ENCODE results near the gene C9orf50. TPM values are rescaled to one million over a fixed set of nuclear protein-coding genes. Genes with fewer than 3 reads are reported as not detected.

The C9orf50 gene
- total RNA-seq, 2 experiments from 2014 or later = not detected

- POLR2A ChIA-PET = interaction anchor here (0.6 to 0.8 kb wide), 2 partner anchors 42 to 97 kb away, joined by 3 to 4 read pairs; no protein-coding TSS in a partner anchor
- Mint-ChIP-seq H3K9me3 (ENCODE audit: insufficient read depth) (no peaks in the 10 kb centered on the region), H3K4me1 (ENCODE audit: low read depth) (peaks cover 95% of the 10 kb centered on the region), H3K36me3 (ENCODE audit: low read depth) (no peaks in the 10 kb centered on the region), H3K27me3 (ENCODE audit: low read depth) (no peaks in the 10 kb centered on the region), H3K4me3 (no peak overlapping the region), H3K27ac (peak overlapping the region; percentile 60)
- ATAC-seq (no peak), DNase-seq (peak; percentile 48)
- CTCF ChIA-PET = interaction anchor here (1.3 to 1.9 kb wide), 2 partner anchors 22 to 28 kb away, joined by 5 to 6 read pairs; no protein-coding TSS in a partner anchor
These were observed 38.0 kb downstream of the C9orf50 start for GRCh38 chr9:129582855-129583254.

GRCh38 chr9:129581505-129582189, 39.3 kb downstream of the C9orf50 start:
- DNase-seq (no peak), ATAC-seq (no peak)
- Mint-ChIP-seq H3K4me1 (ENCODE audit: low read depth) (peaks cover 91% of the 10 kb centered on the region), H3K9me3 (ENCODE audit: insufficient read depth) (no peaks in the 10 kb centered on the region), H3K36me3 (ENCODE audit: low read depth) (no peaks in the 10 kb centered on the region), H3K27me3 (ENCODE audit: low read depth) (no peaks in the 10 kb centered on the region), H3K27ac (peak overlapping the region; percentile 60), H3K4me3 (no peak overlapping the region)
- ChIA-PET POLR2A (no interaction called here), CTCF (interaction anchor here (1.1 to 2.0 kb wide), 5 partner anchors 11 to 443 kb away, joined by 3 to 8 read pairs (median 5); no protein-coding TSS in a partner anchor)

DNA sequence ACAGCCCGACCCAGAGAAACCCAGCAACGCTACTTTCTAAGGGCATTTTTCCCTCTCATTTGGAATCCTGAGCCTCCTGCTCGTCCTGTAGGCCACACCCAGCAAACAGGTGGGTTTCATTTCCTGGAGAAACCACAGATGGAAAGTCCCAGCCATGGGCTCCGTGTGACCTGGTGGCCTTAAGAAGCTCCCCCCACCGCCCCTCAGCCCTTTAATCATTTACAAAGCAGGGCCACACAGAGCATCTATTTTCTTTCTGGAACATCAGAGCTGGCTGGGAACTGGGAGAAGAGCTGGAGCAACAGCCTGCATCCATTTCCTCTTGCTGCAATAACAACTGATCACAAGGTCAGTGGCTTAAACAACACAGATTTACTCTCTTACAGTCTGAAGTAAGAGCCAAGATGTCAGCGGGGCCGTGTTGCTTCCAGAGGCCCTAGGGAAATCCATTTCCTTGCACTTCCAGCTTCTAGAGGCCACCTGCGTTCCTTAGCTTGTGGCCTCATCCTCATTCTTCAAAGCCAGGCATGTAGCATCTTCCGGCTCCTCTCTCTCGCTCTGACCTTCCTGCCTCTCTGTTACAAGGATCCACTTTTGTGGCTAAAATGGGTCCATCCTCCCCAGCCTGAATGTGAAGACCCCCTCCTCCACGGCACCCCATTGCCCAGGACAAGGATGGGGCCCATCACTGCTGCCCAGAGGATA, 40.5 kb downstream of the C9orf50 start:
- ChIA-PET POLR2A (interaction anchor here (1.0 to 1.7 kb wide), 3 partner anchors 16 to 97 kb away, joined by 3 to 5 read pairs (median 4); no protein-coding TSS in a partner anchor), CTCF (interaction anchor here (0.7 to 2.0 kb wide), 8 partner anchors 11 to 448 kb away, joined by 3 to 8 read pairs (median 4); no protein-coding TSS in a partner anchor)
- H3K36me3 Mint-ChIP-seq (ENCODE audit: low read depth) = no peaks in the 10 kb centered on the region
- ATAC-seq (peak; percentile 61), DNase-seq (peak; percentile 81)
- H3K4me1 Mint-ChIP-seq (ENCODE audit: low read depth) = peaks cover 81% of the 10 kb centered on the region
- peak overlapping the region; percentile 76 for H3K27ac Mint-ChIP-seq
- no peaks in the 10 kb centered on the region for H3K9me3 Mint-ChIP-seq (ENCODE audit: insufficient read depth)
- H3K27me3 Mint-ChIP-seq (ENCODE audit: low read depth) = peaks cover 4% of the 10 kb centered on the region
- peak overlapping the region; percentile 41 for H3K4me3 Mint-ChIP-seq

- H3K4me3 Mint-ChIP-seq = no peak overlapping the region
- no peak for DNase-seq
- no peaks in the 10 kb centered on the region for H3K36me3 Mint-ChIP-seq (ENCODE audit: low read depth)
- ChIA-PET POLR2A (interaction anchor here (1.0 to 1.7 kb wide), 3 partner anchors 17 to 96 kb away, joined by 3 to 5 read pairs (median 4); no protein-coding TSS in a partner anchor), CTCF (interaction anchor here (1.1 kb wide), 1 partner anchor 84 kb away, joined by 3 read pairs; no protein-coding TSS in a partner anchor)
- H3K9me3 Mint-ChIP-seq (ENCODE audit: insufficient read depth) = no peaks in the 10 kb centered on the region
- H3K27me3 Mint-ChIP-seq (ENCODE audit: low read depth) = peaks cover 4% of the 10 kb centered on the region
- H3K27ac Mint-ChIP-seq = peak overlapping the region; percentile 76
- peaks cover 71% of the 10 kb centered on the region for H3K4me1 Mint-ChIP-seq (ENCODE audit: low read depth)
- ATAC-seq = no peak
These were observed 41.6 kb downstream of the C9orf50 start for GRCh38 chr9:129579294-129579693.

DNA sequence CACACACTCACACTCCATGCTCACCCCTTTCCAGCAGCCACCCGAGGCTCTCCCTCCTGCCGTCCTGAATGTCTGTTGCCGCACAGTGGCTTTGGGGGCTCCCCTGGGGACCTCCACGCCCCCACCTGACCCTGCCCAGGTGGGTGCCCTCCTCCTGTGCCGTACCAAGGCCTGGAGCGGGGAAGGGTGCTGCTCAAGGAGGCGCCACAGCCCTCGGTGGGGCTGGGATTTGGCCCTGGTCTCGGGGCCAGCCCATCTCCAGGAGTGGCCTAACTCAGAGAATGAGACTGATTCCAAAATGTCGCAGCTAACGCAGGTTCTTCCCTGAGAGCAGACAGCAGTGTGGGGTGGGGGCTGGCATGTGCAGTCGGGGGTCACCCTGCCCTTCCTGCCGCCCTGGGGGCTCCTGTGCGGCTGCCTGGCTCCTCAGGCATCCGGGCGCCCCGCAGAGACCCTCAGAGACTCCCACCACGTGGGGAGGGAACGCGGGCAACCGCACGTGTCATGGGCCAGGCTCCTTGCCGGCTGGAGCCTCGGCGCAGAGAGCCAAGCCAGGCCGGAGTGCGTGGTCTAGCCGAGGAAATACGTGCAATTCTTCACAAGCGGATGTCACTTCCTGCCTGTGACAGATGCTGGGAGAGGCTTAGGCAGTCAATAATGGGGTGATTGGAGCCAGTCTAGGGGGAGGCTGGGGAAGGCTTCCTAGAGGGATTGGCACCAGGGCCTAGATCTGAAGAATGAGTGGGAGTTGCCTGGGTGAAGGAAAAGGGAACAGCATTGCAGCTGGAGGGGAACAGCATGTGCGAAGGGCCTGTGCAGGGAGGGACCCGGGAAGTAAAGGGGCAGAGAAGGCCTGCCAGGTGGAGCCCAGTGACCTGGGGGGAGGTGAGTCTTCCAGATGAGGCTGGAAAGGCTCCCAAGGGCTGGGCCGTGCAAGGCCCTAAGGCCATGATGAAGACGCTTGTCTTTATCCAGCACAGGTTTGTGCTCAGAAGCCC, 44.1 kb downstream of the C9orf50 start:
- ChIA-PET POLR2A (no interaction called here), CTCF (no interaction called here)
- no peak for DNase-seq
- peaks cover 6% of the 10 kb centered on the region for H3K9me3 Mint-ChIP-seq (ENCODE audit: insufficient read depth)
- peak overlapping the region; percentile 75 for H3K27ac Mint-ChIP-seq
- ATAC-seq = no peak
- H3K36me3 Mint-ChIP-seq (ENCODE audit: low read depth) = no peaks in the 10 kb centered on the region
- peaks cover 48% of the 10 kb centered on the region for H3K4me1 Mint-ChIP-seq (ENCODE audit: low read depth)
- H3K27me3 Mint-ChIP-seq (ENCODE audit: low read depth) = peaks cover 4% of the 10 kb centered on the region
- no peak overlapping the region for H3K4me3 Mint-ChIP-seq

DNA sequence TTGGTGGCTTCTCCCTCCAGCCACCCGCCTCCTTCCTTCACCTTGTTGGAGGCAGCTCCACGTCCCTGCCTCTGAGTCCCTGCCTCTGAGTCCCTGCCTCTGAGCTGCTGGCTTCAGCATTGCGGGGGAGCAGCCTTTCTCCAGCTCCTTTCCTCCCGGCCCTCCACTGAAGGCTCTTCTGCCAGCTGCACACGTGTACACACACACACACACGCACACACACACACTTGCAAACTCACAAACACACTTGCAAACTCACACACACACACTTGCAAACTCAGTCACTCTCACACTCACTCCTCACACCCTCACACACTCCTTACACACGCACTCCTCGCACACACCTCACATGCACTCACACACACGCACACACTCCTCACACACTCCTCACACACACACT, 45.1 kb downstream of the C9orf50 start:
- CTCF ChIA-PET = interaction anchor here (1.3 kb wide), 1 partner anchor 16 kb away, joined by 3 read pairs; no protein-coding TSS in a partner anchor
- peak overlapping the region; percentile 2 for H3K27ac Mint-ChIP-seq
- peaks cover 6% of the 10 kb centered on the region for H3K9me3 Mint-ChIP-seq (ENCODE audit: insufficient read depth)
- DNase-seq = no peak
- no peaks in the 10 kb centered on the region for H3K36me3 Mint-ChIP-seq (ENCODE audit: low read depth)
- POLR2A ChIA-PET = interaction anchor here (0.8 to 1.0 kb wide), 2 partner anchors 11 to 713 kb away, joined by 3 to 7 read pairs; no protein-coding TSS in a partner anchor
- peaks cover 6% of the 10 kb centered on the region for H3K27me3 Mint-ChIP-seq (ENCODE audit: low read depth)
- peaks cover 41% of the 10 kb centered on the region for H3K4me1 Mint-ChIP-seq (ENCODE audit: low read depth)
- no peak overlapping the region for H3K4me3 Mint-ChIP-seq
- no peak for ATAC-seq

GRCh38 chr9:129574911-129575585, 45.9 kb downstream of the C9orf50 start:
- H3K4me3 Mint-ChIP-seq = no peak overlapping the region
- no peak for DNase-seq
- no peaks in the 10 kb centered on the region for H3K36me3 Mint-ChIP-seq (ENCODE audit: low read depth)
- H3K27me3 Mint-ChIP-seq (ENCODE audit: low read depth) = peaks cover 8% of the 10 kb centered on the region
- no peak overlapping the region for H3K27ac Mint-ChIP-seq
- ChIA-PET POLR2A (interaction anchor here (0.8 to 1.0 kb wide), 2 partner anchors 12 to 712 kb away, joined by 3 to 7 read pairs; no protein-coding TSS in a partner anchor), CTCF (interaction anchor here (1.3 kb wide), 1 partner anchor 17 kb away, joined by 3 read pairs; no protein-coding TSS in a partner anchor)
- peaks cover 41% of the 10 kb centered on the region for H3K4me1 Mint-ChIP-seq (ENCODE audit: low read depth)
- ATAC-seq = no peak
- H3K9me3 Mint-ChIP-seq (ENCODE audit: insufficient read depth) = peaks cover 6% of the 10 kb centered on the region

- H3K4me3 Mint-ChIP-seq = no peak overlapping the region
- peaks cover 17% of the 10 kb centered on the region for H3K27me3 Mint-ChIP-seq (ENCODE audit: low read depth)
- ATAC-seq = no peak
- peaks cover 39% of the 10 kb centered on the region for H3K4me1 Mint-ChIP-seq (ENCODE audit: low read depth)
- DNase-seq = no peak
- H3K9me3 Mint-ChIP-seq (ENCODE audit: insufficient read depth) = peaks cover 6% of the 10 kb centered on the region
- CTCF ChIA-PET = interaction anchor here (2.1 kb wide), 1 partner anchor 35 kb away, joined by 4 read pairs; no protein-coding TSS in a partner anchor
- H3K27ac Mint-ChIP-seq = no peak overlapping the region
- POLR2A ChIA-PET = no interaction called here
- no peaks in the 10 kb centered on the region for H3K36me3 Mint-ChIP-seq (ENCODE audit: low read depth)
These were observed 46.9 kb downstream of the C9orf50 start for GRCh38 chr9:129573977-129574376.

DNA sequence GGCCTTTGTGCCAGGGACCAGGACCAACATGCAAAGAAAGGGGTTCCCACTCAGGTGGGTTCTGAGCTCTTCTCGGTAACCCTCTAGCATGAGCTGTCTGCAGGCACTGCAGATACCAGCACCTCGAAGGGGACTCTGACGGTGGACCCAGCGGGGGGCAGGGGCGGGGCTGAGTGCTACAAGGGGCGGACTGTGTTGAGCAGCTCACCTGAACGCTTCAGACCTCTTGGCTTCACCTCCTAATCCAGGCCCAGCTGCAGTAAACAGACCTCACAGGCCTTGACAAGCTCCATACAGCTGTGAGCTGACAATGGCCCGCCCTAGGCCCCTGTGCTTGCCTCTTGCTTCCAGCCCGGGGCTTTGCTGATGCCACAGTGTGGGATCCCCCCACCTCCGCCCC, 48.4 kb downstream of the C9orf50 start:
- Mint-ChIP-seq H3K27me3 (ENCODE audit: low read depth) (peaks cover 25% of the 10 kb centered on the region), H3K9me3 (ENCODE audit: insufficient read depth) (peaks cover 6% of the 10 kb centered on the region), H3K36me3 (ENCODE audit: low read depth) (no peaks in the 10 kb centered on the region), H3K27ac (no peak overlapping the region), H3K4me1 (ENCODE audit: low read depth) (peaks cover 35% of the 10 kb centered on the region), H3K4me3 (no peak overlapping the region)
- CTCF ChIA-PET = interaction anchor here (2.1 kb wide), 1 partner anchor 37 kb away, joined by 4 read pairs; no protein-coding TSS in a partner anchor
- ATAC-seq (no peak), DNase-seq (no peak)
- POLR2A ChIA-PET = interaction anchor here (0.9 kb wide), 1 partner anchor 433 kb away, joined by 3 read pairs; no protein-coding TSS in a partner anchor

GRCh38 chr9:129572052-129572425, 48.9 kb downstream of the C9orf50 start:
- H3K27me3 Mint-ChIP-seq (ENCODE audit: low read depth) = peaks cover 29% of the 10 kb centered on the region
- ChIA-PET CTCF (no interaction called here), POLR2A (interaction anchor here (0.9 kb wide), 1 partner anchor 433 kb away, joined by 3 read pairs; no protein-coding TSS in a partner anchor)
- no peak for ATAC-seq
- no peak for DNase-seq
- H3K4me3 Mint-ChIP-seq = no peak overlapping the region
- H3K9me3 Mint-ChIP-seq (ENCODE audit: insufficient read depth) = peaks cover 6% of the 10 kb centered on the region
- peaks cover 31% of the 10 kb centered on the region for H3K4me1 Mint-ChIP-seq (ENCODE audit: low read depth)
- no peak overlapping the region for H3K27ac Mint-ChIP-seq
- H3K36me3 Mint-ChIP-seq (ENCODE audit: low read depth) = no peaks in the 10 kb centered on the region

Measured in activated CD8-positive, alpha-beta T cell treated with anti-CD3 and anti-CD28 coated beads, Interleukin-2, amount 10 ng/mL, durations not matched to agents 7 days and 5 days (primary cell).